Hepatocyte (in vitro differentiated cells): Measurements from ENCODE around the gene ITGB8.

Experiments used
- EZH2 ChIP-seq: fragments of 200-600 bp; sonication (generic); IDR thresholded peaks from 2 replicates; pipeline ENCODE4 v1.6.1; 2016; ENCODE audit warnings: antibody characterized with exemption, mild to moderate bottlenecking, borderline replicate concordance
- EZH2phosphoT487 ChIP-seq: fragments of 200-600 bp; sonication (generic); IDR thresholded peaks from one replicate; pipeline ENCODE4 v1.6.1; 2018; ENCODE audit warnings: antibody characterized with exemption, mild to moderate bottlenecking, low read depth, moderate library complexity; ENCODE audit not compliant: unreplicated experiment, severe bottlenecking
- TF ChIP-seq, protein P1 (sequence below): fragments of 200-600 bp; sonication (generic); IDR thresholded peaks from 2 replicates; pipeline ENCODE4 v1.5.1; 2016; ENCODE audit warnings: antibody characterized with exemption, mild to moderate bottlenecking; ENCODE audit not compliant: poor library complexity

DNA sequence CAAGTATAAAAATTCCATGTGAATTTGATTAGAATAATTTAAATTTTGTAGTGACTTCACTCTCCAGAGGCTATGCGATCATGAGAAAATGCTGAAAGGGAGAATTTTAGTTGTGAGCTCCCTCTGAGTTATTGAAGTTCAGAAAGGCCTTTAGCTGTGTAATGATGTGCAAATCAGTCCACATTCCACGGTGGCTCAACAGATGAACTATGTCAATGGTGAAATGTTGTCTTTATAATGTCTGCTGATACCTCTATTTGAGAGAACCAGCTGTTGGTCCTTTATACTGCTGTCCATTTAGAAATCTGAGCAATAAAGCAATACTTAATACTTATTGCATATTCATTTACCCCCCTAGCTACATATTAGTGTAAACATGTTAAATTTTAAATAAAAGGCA, 7.1 kb upstream of the ITGB8 start:
- TF ChIP-seq EZH2, result no peak
- TF ChIP-seq, protein P1, sequence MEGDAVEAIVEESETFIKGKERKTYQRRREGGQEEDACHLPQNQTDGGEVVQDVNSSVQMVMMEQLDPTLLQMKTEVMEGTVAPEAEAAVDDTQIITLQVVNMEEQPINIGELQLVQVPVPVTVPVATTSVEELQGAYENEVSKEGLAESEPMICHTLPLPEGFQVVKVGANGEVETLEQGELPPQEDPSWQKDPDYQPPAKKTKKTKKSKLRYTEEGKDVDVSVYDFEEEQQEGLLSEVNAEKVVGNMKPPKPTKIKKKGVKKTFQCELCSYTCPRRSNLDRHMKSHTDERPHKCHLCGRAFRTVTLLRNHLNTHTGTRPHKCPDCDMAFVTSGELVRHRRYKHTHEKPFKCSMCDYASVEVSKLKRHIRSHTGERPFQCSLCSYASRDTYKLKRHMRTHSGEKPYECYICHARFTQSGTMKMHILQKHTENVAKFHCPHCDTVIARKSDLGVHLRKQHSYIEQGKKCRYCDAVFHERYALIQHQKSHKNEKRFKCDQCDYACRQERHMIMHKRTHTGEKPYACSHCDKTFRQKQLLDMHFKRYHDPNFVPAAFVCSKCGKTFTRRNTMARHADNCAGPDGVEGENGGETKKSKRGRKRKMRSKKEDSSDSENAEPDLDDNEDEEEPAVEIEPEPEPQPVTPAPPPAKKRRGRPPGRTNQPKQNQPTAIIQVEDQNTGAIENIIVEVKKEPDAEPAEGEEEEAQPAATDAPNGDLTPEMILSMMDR, result no peak
- no peak for TF ChIP-seq EZH2phosphoT487
